Stomach smooth muscle (tissue), 2 donors: ENCODE measurements around the gene ESAM.
A peak's percentile ranks its signal among the peaks of the same experiment; 100 is the strongest.

Experiments
- H3K27ac ChIP-seq: one replicate; pipeline ENCODE4 v1.7.0; 2013; ENCODE audit warnings: mild to moderate bottlenecking, low read length, inconsistent platforms
- H3K27me3 ChIP-seq, 2 donors: one replicate each; pipeline ENCODE4 v1.7.0; 2013; ENCODE audit warnings: low read length in 2 of 2; ENCODE audit not compliant: insufficient read depth in 2 of 2, control insufficient read depth in 1 of 2
- H3K36me3 ChIP-seq, 2 donors: one replicate each; pipeline ENCODE4 v1.7.0; 2013; ENCODE audit warnings: low read length in 2 of 2; ENCODE audit not compliant: control insufficient read depth in 2 of 2, insufficient read depth in 2 of 2
- H3K4me1 ChIP-seq: one replicate; pipeline ENCODE4 v1.7.0; 2013; ENCODE audit warnings: low read length; ENCODE audit not compliant: control insufficient read depth, insufficient read depth
- H3K4me3 ChIP-seq, 2 donors: one replicate each; pipeline ENCODE4 v1.7.0; 2013; ENCODE audit warnings: low read length in 2 of 2
- H3K9ac ChIP-seq, 2 donors: one replicate each; pipeline ENCODE4 v1.7.0; 2013; ENCODE audit warnings: low read length in 2 of 2, mild to moderate bottlenecking in 1 of 2
- H3K9me3 ChIP-seq, 2 donors: one replicate each; pipeline ENCODE4 v1.7.0; 2013; ENCODE audit warnings: low read length in 2 of 2; ENCODE audit not compliant: control insufficient read depth in 2 of 2
- donor health status: healthy.
- donor health status: Pancreatic carcinoma.

The ESAM gene

GRCh38 chr11:124745270-124745834, 16.7 kb downstream of the ESAM start:
- Histone ChIP-seq H3K9ac (no peak overlapping the region), H3K27ac (no peak overlapping the region), H3K4me1 (peaks cover 26% of the 10 kb centered on the region), H3K4me3 (no peak overlapping the region), H3K36me3 (no peaks in the 10 kb centered on the region), H3K9me3 (no peaks in the 10 kb centered on the region), H3K27me3 (peaks cover 70 to 77% of the 10 kb centered on the region in 2 donors)

GRCh38 chr11:124743050-124743449, 19.0 kb downstream of the ESAM start:
- Histone ChIP-seq H3K27ac (no peak overlapping the region), H3K27me3 (peaks cover 64 to 79% of the 10 kb centered on the region in 2 donors), H3K9ac (no peak overlapping the region), H3K9me3 (no peaks in the 10 kb centered on the region), H3K4me1 (peaks cover 35% of the 10 kb centered on the region), H3K4me3 (no peak overlapping the region), H3K36me3 (no peaks in the 10 kb centered on the region)

- peaks cover 62 to 74% of the 10 kb centered on the region in 2 donors for H3K27me3 ChIP-seq
- no peak overlapping the region for H3K9ac ChIP-seq
- peaks cover 34% of the 10 kb centered on the region for H3K4me1 ChIP-seq
- H3K4me3 ChIP-seq: no peak overlapping the region
- H3K27ac ChIP-seq: no peak overlapping the region
- no peaks in the 10 kb centered on the region for H3K36me3 ChIP-seq
- no peaks in the 10 kb centered on the region for H3K9me3 ChIP-seq
These were observed 19.5 kb downstream of the ESAM start for GRCh38 chr11:124742555-124742954.

GRCh38 chr11:124740277-124740882, 21.7 kb downstream of the ESAM start:
- Histone ChIP-seq H3K9ac (no peak overlapping the region), H3K27me3 (peaks cover 54 to 57% of the 10 kb centered on the region in 2 donors), H3K4me3 (peak overlapping the region; percentile 58 to 68), H3K9me3 (no peaks in the 10 kb centered on the region), H3K27ac (no peak overlapping the region), H3K4me1 (peaks cover 16% of the 10 kb centered on the region), H3K36me3 (no peaks in the 10 kb centered on the region)

GRCh38 chr11:124739479-124740276, 22.4 kb downstream of the ESAM start, which contains the start of gene NRGN:
Gene NRGN (plus strand): TSS chr11:124739942. CDS start chr11:124740085, 143 bp downstream.
- H3K27ac ChIP-seq: no peak within 1 kb of the TSS
- H3K9me3 ChIP-seq: no peaks in the 10 kb centered on the region
- H3K9ac ChIP-seq: no peak within 1 kb of the TSS
- H3K36me3 ChIP-seq: no peaks in the 10 kb centered on the region
- peak within 1 kb of the TSS; percentile 58 to 68 for H3K4me3 ChIP-seq
- H3K27me3 ChIP-seq: peaks cover 47 to 50% of the 10 kb centered on the region in 2 donors
- H3K4me1 ChIP-seq: peaks cover 15% of the 10 kb centered on the region

- Histone ChIP-seq H3K4me3 (peak overlapping the region; percentile 18 to 68), H3K9me3 (no peaks in the 10 kb centered on the region), H3K27me3 (peaks cover 44 to 50% of the 10 kb centered on the region in 2 donors), H3K4me1 (peaks cover 15% of the 10 kb centered on the region), H3K27ac (no peak overlapping the region), H3K9ac (no peak overlapping the region), H3K36me3 (no peaks in the 10 kb centered on the region)
These were observed 23.2 kb downstream of the ESAM start for GRCh38 chr11:124738713-124739478.

GRCh38 chr11:124737638-124738305, 24.3 kb downstream of the ESAM start:
- Histone ChIP-seq H3K9ac (no peak overlapping the region), H3K4me1 (peaks cover 15% of the 10 kb centered on the region), H3K36me3 (no peaks in the 10 kb centered on the region), H3K27me3 (peaks cover 34 to 44% of the 10 kb centered on the region in 2 donors), H3K9me3 (no peaks in the 10 kb centered on the region), H3K27ac (no peak overlapping the region), H3K4me3 (no peak overlapping the region)

GRCh38 chr11:124736736-124737135, 25.4 kb downstream of the ESAM start:
- H3K9me3 ChIP-seq: no peaks in the 10 kb centered on the region
- H3K27ac ChIP-seq: no peak overlapping the region
- H3K9ac ChIP-seq: no peak overlapping the region
- peaks cover 15% of the 10 kb centered on the region for H3K4me1 ChIP-seq
- no peaks in the 10 kb centered on the region for H3K36me3 ChIP-seq
- peaks cover 27 to 35% of the 10 kb centered on the region in 2 donors for H3K27me3 ChIP-seq
- H3K4me3 ChIP-seq: no peak overlapping the region

GRCh38 chr11:124732230-124732629, 29.9 kb downstream of the ESAM start:
- no peak overlapping the region for H3K4me3 ChIP-seq
- H3K27me3 ChIP-seq: peaks cover 0 to 7% of the 10 kb centered on the region in 2 donors
- H3K36me3 ChIP-seq: no peaks in the 10 kb centered on the region
- no peaks in the 10 kb centered on the region for H3K9me3 ChIP-seq
- no peaks in the 10 kb centered on the region for H3K4me1 ChIP-seq
- no peak overlapping the region for H3K27ac ChIP-seq
- H3K9ac ChIP-seq: no peak overlapping the region

GRCh38 chr11:124729571-124729970, 32.5 kb downstream of the ESAM start:
- H3K4me1 ChIP-seq: no peaks in the 10 kb centered on the region
- H3K27ac ChIP-seq: no peak overlapping the region
- H3K27me3 ChIP-seq: peaks cover 6 to 7% of the 10 kb centered on the region in 2 donors
- H3K9me3 ChIP-seq: no peaks in the 10 kb centered on the region
- no peaks in the 10 kb centered on the region for H3K36me3 ChIP-seq
- H3K9ac ChIP-seq: no peak overlapping the region
- no peak overlapping the region for H3K4me3 ChIP-seq
